GM12872 (cell line): ENCODE measurements around the gene ANK3.

ENCODE experiments used
- TF ChIP-seq, protein P1 (sequence below): IDR thresholded peaks from 3 replicates; pipeline ENCODE4 v1.5.1; 2011; ENCODE audit warnings: low read depth, mild to moderate bottlenecking, low read length, moderate library complexity; ENCODE audit not compliant: insufficient read depth

The ANK3 gene

DNA sequence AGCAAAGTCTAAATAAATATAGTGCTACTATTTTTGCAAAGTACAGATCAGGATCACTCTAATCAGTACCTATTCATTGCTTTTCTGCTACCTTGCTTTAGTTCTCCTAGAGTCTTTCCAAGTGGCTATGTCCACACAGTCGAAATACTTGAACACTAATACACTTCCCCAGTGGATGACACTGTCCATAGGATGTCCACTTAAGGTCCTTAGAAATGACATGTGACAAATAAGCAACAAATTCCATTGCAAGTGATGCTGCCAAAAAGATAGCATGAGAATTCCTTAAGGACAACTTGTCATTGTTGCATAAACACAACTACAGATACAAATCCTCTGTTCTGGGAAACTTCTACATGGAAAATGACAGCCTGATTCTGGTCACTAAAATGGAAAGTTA lies 93.6 kb downstream of the ANK3 start:
- TF ChIP-seq, protein P1, sequence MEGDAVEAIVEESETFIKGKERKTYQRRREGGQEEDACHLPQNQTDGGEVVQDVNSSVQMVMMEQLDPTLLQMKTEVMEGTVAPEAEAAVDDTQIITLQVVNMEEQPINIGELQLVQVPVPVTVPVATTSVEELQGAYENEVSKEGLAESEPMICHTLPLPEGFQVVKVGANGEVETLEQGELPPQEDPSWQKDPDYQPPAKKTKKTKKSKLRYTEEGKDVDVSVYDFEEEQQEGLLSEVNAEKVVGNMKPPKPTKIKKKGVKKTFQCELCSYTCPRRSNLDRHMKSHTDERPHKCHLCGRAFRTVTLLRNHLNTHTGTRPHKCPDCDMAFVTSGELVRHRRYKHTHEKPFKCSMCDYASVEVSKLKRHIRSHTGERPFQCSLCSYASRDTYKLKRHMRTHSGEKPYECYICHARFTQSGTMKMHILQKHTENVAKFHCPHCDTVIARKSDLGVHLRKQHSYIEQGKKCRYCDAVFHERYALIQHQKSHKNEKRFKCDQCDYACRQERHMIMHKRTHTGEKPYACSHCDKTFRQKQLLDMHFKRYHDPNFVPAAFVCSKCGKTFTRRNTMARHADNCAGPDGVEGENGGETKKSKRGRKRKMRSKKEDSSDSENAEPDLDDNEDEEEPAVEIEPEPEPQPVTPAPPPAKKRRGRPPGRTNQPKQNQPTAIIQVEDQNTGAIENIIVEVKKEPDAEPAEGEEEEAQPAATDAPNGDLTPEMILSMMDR, result no peak

DNA sequence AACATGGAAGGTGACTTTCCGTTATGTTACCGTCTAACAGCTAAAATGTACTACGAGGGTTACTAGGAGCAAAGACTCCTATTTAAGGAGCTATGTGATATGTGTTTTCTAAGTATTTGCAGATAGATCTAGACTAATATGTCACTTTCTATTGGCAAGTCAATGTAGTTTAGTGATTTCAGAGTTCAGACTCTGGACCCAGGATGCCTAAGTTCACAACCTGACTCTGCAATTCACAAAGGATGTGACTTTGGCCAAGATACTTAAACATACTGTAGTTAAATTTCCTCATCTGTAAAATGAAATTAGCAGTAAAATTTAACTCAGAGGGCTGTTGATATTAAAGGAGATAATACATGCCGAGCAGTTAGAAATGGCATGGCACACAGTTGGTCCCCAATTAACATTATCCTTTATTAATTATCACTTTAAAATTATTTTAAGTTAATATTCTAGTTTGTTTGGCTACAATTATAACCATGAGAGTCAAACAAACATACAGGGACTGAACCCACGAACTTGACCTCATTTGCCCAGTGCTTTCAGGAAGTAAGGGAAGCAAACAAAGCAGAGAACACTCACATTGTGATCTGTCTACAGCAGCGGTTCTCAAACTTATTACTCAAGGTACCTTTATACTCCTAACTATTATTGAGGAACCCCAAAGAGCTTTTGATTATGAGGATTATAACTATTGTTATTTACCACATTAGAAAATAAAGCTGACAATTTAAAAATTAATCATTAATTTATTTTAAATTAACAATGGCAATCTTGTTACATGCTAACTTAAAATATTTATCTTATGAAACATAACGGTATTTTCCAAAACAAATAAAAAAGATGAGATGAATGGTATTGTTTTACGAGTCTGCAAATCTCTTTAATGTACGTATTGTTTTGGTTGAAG lies 94.4 kb downstream of the ANK3 start:
- TF ChIP-seq, protein P1, result no peak

DNA sequence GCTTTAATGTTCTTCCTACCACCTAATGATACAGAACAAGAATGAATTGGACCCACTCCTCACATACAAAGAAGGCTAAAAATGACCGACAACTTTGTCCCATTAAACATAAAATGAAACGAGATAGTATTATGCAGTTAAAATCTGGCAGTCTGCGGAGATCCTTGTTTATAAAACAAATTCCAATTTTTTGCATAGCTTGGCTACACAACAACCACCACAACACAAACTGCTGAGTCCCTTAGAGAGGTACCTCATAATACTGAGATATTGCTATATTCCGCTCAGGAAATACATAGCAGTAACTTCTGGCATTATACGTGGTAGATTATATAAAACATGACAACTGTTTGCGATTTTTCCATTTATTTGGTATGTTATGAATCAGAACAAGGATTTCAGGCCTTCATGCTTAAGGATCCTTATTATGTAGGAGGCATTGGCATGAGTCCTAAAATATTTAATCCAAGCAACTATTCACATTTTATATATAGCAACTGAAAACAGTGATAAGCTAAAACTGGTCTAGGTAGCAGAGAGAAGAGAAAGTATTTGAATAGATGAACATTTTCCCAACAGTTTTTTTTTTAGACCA lies 96.0 kb downstream of the ANK3 start:
- TF ChIP-seq, protein P1, result no peak

DNA sequence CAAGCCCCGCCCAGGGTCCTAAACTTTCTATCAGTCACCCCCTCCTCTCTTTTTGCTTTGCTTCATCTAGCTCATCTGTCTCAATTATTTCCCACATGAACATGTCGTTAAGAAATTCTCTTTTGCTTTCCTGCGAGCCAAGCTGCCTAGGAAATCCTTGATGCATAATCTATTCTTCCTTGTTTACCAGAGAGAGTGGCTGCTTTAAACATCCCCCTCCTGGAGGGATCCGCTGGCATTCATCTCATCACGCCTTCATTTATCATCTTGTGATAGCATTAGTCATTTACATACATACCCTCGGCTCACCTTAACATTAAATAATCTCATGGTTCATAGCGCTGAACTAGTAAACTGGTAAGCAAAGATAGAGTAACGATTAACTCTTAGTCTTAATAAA lies 96.7 kb downstream of the ANK3 start:
- TF ChIP-seq, protein P1, result no peak

DNA sequence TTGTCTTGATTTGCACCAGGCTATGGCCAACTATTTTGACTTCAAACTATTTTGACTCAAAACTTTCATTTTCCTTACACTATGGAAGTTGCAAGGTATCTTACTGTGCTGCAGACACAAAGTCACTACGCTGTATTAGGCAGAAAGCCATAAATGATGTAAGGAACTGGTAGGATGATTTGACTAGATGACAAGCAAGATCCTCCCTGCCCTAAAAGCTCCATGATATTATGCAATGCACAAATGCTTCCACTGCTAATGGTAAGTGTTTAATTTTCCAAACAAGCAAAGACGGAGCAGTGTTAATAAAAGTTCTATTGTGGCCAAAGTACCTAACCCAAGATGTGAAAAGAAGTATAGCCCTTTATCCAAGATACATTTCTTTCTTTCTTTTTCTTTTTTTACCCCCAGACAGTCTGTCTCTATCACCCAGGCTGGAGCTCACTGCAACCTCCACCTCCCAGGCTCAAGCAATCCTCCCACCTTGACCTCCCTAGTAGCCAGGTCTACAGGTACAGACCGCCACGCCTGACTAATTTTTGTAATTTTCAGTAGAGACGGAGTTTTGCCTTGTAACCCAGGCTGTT lies 98.2 kb downstream of the ANK3 start:
- TF ChIP-seq, protein P1, result no peak

DNA sequence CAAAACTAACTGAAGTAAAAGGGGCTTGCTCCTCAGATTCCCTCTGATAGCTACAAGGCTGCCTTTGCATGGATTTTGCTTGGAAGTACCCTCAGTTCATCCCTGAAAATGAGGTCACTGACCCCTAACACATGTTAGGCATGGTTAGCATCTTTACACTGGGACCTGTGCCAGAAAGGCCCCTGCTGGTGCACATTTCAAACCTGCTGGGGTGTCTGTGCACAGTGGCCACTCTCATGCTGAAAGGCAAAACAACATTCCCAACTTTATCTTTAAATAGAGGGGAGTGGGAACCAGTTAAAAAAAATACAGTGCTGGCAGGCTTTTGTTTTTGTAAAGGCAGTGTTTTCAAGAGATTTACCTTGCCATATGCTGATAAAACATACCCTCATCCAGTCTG lies 99.1 kb downstream of the ANK3 start:
- TF ChIP-seq, protein P1, result no peak

DNA sequence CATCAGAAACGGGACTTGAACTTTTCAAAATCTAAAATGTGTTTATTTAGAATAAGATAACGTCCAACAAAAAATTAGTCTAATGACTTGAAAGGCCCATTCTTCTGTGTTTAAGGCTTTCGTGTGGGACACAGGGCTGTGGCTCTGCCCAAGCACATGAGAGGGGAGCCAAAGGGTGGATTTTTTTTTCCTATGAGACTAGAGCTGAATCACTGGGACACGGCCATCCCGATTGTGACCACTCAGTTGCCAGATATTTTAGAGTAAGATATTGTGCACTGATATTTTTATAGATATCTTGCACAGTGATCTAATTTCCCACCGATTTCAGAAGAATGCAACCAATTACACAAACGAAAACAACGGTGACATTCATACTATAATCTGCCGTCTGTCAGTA lies 99.9 kb downstream of the ANK3 start:
- TF ChIP-seq, protein P1, result no peak
